Measurements from ENCODE around the gene RNASEL. TPM values are rescaled to one million over a fixed set of nuclear protein-coding genes. Genes with fewer than 3 reads are reported as not detected.

The RNASEL gene
- total and polyA plus RNA-seq, 11 donors, result 1.4 to 6.3 (median 2.7) TPM

- intact Hi-C loops (cut with DNase I), result loop anchor here in 8 of 10 donors (1.0 to 5.0 kb wide), 7 partner anchors 75 to 520 kb away; no protein-coding TSS in a partner anchor
- TF ChIP-seq CTCF (IDR thresholded peaks at IDR 0.05) (no peak), POLR2A (IDR thresholded peaks at IDR 0.05) (no peak)
- H3K27ac ChIP-seq, result peak overlapping the region in 11 of 12 donors; percentile 5 to 76 (median 33)
- H3K27me3 ChIP-seq, result no peaks in the 10 kb centered on the region
- WGBS, 4 donors, result 46 to 68% (median 56%) methylated on average over 4 of the region's 4 CpGs
- H3K4me1 ChIP-seq, result peaks cover 0 to 66% (median 21%) of the 10 kb centered on the region in 12 donors
- ATAC-seq (no peak), DNase-seq (no peak)
- H3K9me3 ChIP-seq, result no peaks in the 10 kb centered on the region
- H3K36me3 ChIP-seq, result peaks cover 0 to 25% (median 5%) of the 10 kb centered on the region in 9 donors
- peak overlapping the region in 8 of 12 donors; percentile 54 to 94 (median 70) for H3K4me3 ChIP-seq
Observed at GRCh38 chr1:182601913-182602312, 12.9 kb upstream of the RNASEL start.

GRCh38 chr1:182601416-182601786 lies 12.3 kb upstream of the RNASEL start:
- H3K9me3 ChIP-seq, result no peaks in the 10 kb centered on the region
- TF ChIP-seq POLR2A (IDR thresholded peaks at IDR 0.05), result no peak
- TF ChIP-seq CTCF (IDR thresholded peaks at IDR 0.05), result peak; percentile 79 to 96 (median 88)
- no peaks in the 10 kb centered on the region for H3K27me3 ChIP-seq
- peak in 3 of 4 donors; percentile 27 to 55 (median 41) for ATAC-seq
- H3K4me1 ChIP-seq, result peaks cover 0 to 63% (median 21%) of the 10 kb centered on the region in 12 donors
- 10 to 17% (median 14%) methylated on average over 6 of the region's 6 CpGs for WGBS, 4 donors
- peak overlapping the region in 10 of 12 donors; percentile 5 to 74 (median 34) for H3K27ac ChIP-seq
- peaks cover 0 to 25% (median 5%) of the 10 kb centered on the region in 9 donors for H3K36me3 ChIP-seq
- intact Hi-C loops (cut with DNase I), result loop anchor here in 8 of 10 donors (1.0 to 5.0 kb wide), 7 partner anchors 76 to 519 kb away; no protein-coding TSS in a partner anchor
- peak overlapping the region in 7 of 12 donors; percentile 54 to 94 (median 70) for H3K4me3 ChIP-seq
- DNase-seq, result peak in 4 of 5 donors; percentile 64 to 79 (median 76)

GRCh38 chr1:182600745-182601415 lies 11.8 kb upstream of the RNASEL start:
- peaks cover 0 to 65% (median 21%) of the 10 kb centered on the region in 12 donors for H3K4me1 ChIP-seq
- WGBS, 4 donors, result 50 to 56% (median 52%) methylated on average over 5 of the region's 5 CpGs
- peak overlapping the region in 4 of 12 donors; percentile 13 to 60 (median 38) for H3K27ac ChIP-seq

More at GRCh38 chr1:182600745-182601415, 11.8 kb upstream of the RNASEL start:
- Histone ChIP-seq H3K4me3 (peak overlapping the region in 7 of 12 donors; percentile 4 to 94 (median 69)), H3K36me3 (peaks cover 0 to 25% (median 5%) of the 10 kb centered on the region in 9 donors), H3K9me3 (no peaks in the 10 kb centered on the region), H3K27me3 (no peaks in the 10 kb centered on the region)
- TF ChIP-seq CTCF (IDR thresholded peaks at IDR 0.05) (no peak), POLR2A (IDR thresholded peaks at IDR 0.05) (no peak)
- intact Hi-C loops (cut with DNase I), result loop anchor here in 8 of 10 donors (1.0 to 5.0 kb wide), 7 partner anchors 76 to 519 kb away; no protein-coding TSS in a partner anchor
- ATAC-seq (no peak), DNase-seq (no peak)
